Measurements from ENCODE around the gene SLC39A1. TPM values are rescaled to one million over a fixed set of nuclear protein-coding genes. Genes with fewer than 3 reads are reported as not detected.

The SLC39A1 gene
- total and polyA plus RNA-seq, 9 of the 15 experiments (the other 6 are each of a cell fraction or from before 2014, with no cell fraction given), result 9.9 to 81.1 (median 62.7) TPM

GRCh38 chr1:153958111-153958960, 5.0 kb downstream of the SLC39A1 start, which contains the start of gene CRTC2 (continued):
- TF ChIP-seq PRDM10 (IDR thresholded peaks at IDR 0.05; ENCODE audit: partially characterized antibody), result peak; percentile 53
- TF ChIP-seq, protein P1, sequence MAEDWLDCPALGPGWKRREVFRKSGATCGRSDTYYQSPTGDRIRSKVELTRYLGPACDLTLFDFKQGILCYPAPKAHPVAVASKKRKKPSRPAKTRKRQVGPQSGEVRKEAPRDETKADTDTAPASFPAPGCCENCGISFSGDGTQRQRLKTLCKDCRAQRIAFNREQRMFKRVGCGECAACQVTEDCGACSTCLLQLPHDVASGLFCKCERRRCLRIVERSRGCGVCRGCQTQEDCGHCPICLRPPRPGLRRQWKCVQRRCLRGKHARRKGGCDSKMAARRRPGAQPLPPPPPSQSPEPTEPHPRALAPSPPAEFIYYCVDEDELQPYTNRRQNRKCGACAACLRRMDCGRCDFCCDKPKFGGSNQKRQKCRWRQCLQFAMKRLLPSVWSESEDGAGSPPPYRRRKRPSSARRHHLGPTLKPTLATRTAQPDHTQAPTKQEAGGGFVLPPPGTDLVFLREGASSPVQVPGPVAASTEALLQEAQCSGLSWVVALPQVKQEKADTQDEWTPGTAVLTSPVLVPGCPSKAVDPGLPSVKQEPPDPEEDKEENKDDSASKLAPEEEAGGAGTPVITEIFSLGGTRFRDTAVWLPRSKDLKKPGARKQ (CRISPR knock-in tag; IDR thresholded peaks at IDR 0.05), result no peak
- no peak for TF ChIP-seq ZNF77 (CRISPR knock-in tag; IDR thresholded peaks at IDR 0.05)
- no peak for TF ChIP-seq NCOA4 (IDR thresholded peaks at IDR 0.05; ENCODE audit: partially characterized antibody)
- peak; percentile 46 to 89; a peak in 3 of 4 replicates for TF ChIP-seq TEAD1 (CRISPR knock-in tag; IDR thresholded peaks at IDR 0.05)
- TF ChIP-seq, protein P2, sequence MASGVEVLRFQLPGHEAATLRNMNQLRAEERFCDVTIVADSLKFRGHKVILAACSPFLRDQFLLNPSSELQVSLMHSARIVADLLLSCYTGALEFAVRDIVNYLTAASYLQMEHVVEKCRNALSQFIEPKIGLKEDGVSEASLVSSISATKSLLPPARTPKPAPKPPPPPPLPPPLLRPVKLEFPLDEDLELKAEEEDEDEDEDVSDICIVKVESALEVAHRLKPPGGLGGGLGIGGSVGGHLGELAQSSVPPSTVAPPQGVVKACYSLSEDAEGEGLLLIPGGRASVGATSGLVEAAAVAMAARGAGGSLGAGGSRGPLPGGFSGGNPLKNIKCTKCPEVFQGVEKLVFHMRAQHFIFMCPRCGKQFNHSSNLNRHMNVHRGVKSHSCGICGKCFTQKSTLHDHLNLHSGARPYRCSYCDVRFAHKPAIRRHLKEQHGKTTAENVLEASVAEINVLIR (CRISPR knock-in tag; IDR thresholded peaks at IDR 0.05), result 0 out of 2 replicates have a peak, but pooled peaks have one; percentile 45
- no peak for TF ChIP-seq USF2 (CRISPR knock-in tag; IDR thresholded peaks at IDR 0.05)
- TF ChIP-seq HINFP (tag; conservative IDR thresholded peaks at IDR 0.05; ENCODE audit: low read depth), result no peak
- TF ChIP-seq ZNF778 (CRISPR knock-in tag; IDR thresholded peaks at IDR 0.05), result no peak
- no peak for TF ChIP-seq BRD4 (IDR thresholded peaks at IDR 0.05)
- no peak for TF ChIP-seq TEAD2 (tag; IDR thresholded peaks at IDR 0.05)
- TF ChIP-seq ZNF512 (tag; IDR thresholded peaks at IDR 0.05), result no peak
- TF ChIP-seq ARID3B (CRISPR knock-in tag; IDR thresholded peaks at IDR 0.05; ENCODE audit: borderline replicate concordance), result no peak
